Activated CD8-positive, alpha-beta memory T cell treated with anti-CD3 and anti-CD28 coated beads for 24 hours (primary cell): ENCODE measurements around the gene NUP98.

ENCODE experiments used
- DNase-seq: peaks from one replicate; pipeline ENCODE4 v3.0.0-alpha.2; 2020

Gene NUP98

DNA sequence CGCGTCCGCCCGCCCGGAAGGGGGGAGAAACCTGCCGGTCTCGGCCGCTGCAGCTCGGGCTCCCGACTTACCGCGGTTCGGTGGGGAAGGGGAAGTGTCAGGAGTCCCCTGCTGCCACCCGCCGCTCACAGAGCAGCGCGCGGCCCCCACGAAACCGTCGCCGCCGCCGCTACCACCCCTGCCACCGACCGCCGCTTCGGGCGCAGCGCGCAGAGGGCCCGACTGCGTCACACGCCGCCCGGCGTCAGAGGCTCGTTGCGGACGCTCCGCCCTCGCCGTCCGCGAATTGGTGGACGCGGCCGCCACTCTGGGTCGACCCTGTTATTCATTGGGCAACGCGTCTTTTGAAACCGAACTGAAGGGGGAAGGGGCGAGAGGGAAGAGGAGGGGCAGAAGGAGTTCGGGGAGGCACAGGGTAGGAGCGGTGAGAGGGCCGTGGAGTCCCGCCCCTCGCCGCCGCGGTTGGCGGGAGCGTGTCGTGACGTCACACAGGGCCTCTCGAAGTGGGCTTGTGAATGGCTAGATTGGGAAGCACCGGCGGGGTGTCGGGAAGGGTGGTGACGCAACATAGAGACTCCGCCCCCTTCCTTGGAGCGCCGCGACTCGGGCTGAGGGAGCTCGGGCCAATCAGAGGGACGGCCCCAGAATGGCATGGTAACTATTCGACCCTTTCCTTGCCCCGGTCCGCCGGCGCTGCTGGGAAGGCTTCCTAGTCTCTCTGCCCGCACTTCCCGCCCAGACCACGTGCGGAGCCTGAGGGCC is at the start of gene NUP98:
Gene NUP98, minus strand, starts transcription at position 226 of the 762 bp plus-strand sequence. CDS start 15,437 bp downstream, outside the sequence.
- peak; percentile 99 for DNase-seq

GRCh38 chr11:3845670-3846069 is 48.3 kb upstream of the NUP98 start:
- DNase-seq: no peak

- no peak for DNase-seq
Measured at GRCh38 chr11:3845246-3845645, 47.9 kb upstream of the NUP98 start.

DNA sequence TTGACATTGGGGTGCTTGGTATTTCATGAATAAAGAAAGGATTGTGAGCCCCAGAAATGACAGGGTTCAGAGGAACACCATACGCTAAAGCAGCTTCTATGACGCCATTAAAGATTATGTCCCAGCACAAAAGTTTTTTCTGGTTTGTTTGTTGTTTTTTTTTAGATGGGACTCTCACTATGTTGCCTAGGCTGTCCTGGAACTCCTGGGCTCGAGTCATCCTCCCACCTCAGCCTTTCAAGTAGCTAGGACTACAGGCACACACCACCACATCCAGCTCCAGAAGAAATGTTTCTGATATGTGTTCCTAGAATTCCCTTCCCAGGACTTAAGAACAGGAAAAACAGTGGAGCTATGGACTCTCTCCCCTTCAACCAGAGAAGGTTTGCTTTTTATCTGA is 46.0 kb upstream of the NUP98 start:
- DNase-seq: no peak

- DNase-seq: peak; percentile 96
Measured at GRCh38 chr11:3841426-3842350, 44.3 kb upstream of the NUP98 start.

GRCh38 chr11:3840870-3841425 is 43.6 kb upstream of the NUP98 start, which contains the start of gene RHOG:
Gene RHOG, minus strand, starts transcription at chr11:3840959. Its CDS starts 12,821 bp downstream, at chr11:3828138.
- peak; percentile 95 for DNase-seq

- DNase-seq: peak; percentile 75
Measured at GRCh38 chr11:3840004-3840869, 42.9 kb upstream of the NUP98 start.

GRCh38 chr11:3838504-3838903 is 41.1 kb upstream of the NUP98 start:
- DNase-seq: no peak

DNA sequence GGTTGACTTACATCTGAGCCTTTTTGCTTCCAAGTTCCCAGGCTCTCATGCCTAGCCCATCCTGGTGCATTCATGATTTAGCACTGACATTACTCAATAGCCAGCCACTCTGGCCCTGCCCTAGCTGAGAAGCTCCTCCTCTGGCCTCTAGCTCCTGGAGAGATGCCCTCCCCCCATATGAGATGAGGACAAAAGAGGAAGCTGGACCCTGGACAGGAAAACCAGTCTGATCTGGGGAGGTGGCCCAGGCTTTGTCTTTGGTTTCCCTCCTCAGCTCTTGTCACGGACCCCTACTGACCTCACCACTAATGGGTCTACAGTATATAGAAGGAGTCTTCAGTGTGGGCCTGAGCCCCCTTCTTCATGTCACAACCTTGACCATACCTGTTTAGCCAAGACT is 40.4 kb upstream of the NUP98 start:
- no peak for DNase-seq

GRCh38 chr11:3836903-3837302 is 39.5 kb upstream of the NUP98 start:
- DNase-seq: peak; percentile 76

GRCh38 chr11:3835751-3836150 is 38.4 kb upstream of the NUP98 start:
- no peak for DNase-seq

- no peak for DNase-seq
Measured at GRCh38 chr11:3834664-3835461, 37.5 kb upstream of the NUP98 start.

DNA sequence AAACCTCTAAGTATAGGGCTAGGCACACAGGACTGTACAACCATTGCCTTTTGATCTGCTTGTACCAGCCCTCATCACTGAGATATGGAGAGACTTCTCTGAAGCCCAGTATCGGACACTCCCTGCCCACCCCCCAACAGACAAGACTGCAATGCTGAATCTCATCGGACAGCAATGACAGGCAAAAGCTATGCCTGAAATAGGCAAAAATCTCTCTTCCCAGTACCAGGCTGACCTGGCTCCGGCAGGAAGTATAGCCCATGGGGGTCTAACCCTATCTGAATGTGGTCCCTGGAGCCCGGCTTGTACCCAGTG is 37.0 kb upstream of the NUP98 start:
- DNase-seq: no peak

GRCh38 chr11:3833449-3833848 is 36.1 kb upstream of the NUP98 start:
- DNase-seq: no peak

- no peak for DNase-seq
Measured at GRCh38 chr11:3832816-3833215, 35.5 kb upstream of the NUP98 start.

- no peak for DNase-seq
Measured at GRCh38 chr11:3831378-3832239, 34.3 kb upstream of the NUP98 start.

DNA sequence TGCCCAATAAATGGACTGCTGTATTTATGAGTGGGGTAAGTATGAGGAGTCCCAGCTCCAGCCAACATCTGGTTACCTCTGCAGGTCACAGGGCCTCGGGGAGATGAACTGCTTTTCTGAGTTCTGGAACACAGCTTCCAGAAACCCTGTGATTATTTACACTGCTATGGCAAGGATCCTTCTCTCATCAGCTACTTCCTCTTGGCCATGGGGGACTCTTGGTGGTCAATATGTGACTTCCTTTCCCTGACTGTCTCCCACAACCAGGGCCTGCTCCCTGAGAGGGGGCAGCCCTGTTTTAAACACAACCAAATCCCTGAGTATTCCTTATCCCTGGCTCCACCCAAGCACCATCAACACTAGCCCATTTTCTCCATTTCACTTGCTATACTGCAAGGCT is 33.4 kb upstream of the NUP98 start:
- no peak for DNase-seq

- DNase-seq: no peak
Measured at GRCh38 chr11:3830088-3830487, 32.7 kb upstream of the NUP98 start.

- no peak for DNase-seq
Measured at GRCh38 chr11:3827434-3828186, 30.3 kb upstream of the NUP98 start.

- DNase-seq: no peak
Measured at GRCh38 chr11:3826721-3827120, 29.4 kb upstream of the NUP98 start.
